Stimulated activated CD8-positive, alpha-beta memory T cell treated with anti-CD3 and anti-CD28 coated beads, Interleukin-4, amount 100 ng/mL, for 4 hours (primary cell): ENCODE results near the gene NR5A1.

Experiments
- DNase-seq, 2 donors: peaks; one replicate each; pipeline ENCODE4 v3.0.0-alpha.2; 2020; ENCODE audit warnings: low read depth in 2 of 2, low spot score in 1 of 2

NR5A1 gene

DNA sequence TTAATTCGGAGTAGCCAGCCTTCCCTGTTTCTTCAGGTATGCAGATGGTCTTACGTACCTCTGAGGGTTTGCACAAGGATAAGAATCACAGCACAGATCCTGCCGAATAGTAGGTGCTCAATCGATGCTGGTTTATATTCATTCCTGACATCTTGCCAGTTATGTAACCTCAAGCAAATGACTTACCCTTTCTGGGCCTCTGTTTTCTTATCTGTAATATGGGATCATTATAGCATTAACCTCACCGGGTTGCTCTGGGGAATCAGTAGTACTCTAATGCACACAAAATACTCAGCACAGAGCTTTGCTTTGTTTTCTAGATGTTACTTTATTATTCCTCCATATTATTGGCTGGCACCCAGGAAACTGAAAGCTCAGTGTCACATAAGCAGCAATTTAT is 7.7 kb upstream of the NR5A1 start:
- DNase-seq: no peak

- DNase-seq: no peak
These were observed 6.9 kb upstream of the NR5A1 start for GRCh38 chr9:124514125-124514524.

DNA sequence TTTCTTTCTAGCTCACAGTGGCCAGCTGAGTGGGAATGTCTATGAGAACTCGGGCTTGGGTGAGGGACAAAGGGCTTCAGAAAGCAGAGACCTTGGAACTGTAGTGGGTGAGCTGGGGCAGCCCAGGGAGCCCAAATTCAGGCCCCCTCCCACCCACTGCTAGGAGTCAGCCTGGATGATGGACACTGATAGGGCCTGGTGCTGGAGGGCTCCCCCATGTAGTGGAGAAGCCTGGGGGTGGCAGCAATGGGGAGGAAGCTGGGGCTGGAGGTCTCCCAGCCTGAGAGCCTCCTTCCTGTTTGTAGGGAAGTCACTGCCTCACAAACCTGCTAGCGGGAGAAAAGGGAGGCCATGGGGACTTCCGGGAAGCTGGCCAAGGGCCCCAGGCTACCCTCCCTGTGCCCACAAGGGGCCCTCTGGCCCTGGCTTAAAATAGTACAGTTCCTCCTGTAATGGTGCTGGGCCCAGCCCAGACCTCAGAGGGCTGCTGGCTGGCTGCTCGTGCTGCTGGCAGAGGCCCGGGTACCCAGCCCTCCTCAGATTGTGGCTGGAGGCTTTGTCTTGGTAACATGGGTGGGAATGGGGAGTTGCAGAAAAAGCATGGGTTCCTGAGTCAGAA is 6.3 kb upstream of the NR5A1 start:
- no peak for DNase-seq

GRCh38 chr9:124512806-124513204 is 5.6 kb upstream of the NR5A1 start:
- no peak for DNase-seq

GRCh38 chr9:124511891-124512805 is 4.9 kb upstream of the NR5A1 start:
- no peak for DNase-seq

DNA sequence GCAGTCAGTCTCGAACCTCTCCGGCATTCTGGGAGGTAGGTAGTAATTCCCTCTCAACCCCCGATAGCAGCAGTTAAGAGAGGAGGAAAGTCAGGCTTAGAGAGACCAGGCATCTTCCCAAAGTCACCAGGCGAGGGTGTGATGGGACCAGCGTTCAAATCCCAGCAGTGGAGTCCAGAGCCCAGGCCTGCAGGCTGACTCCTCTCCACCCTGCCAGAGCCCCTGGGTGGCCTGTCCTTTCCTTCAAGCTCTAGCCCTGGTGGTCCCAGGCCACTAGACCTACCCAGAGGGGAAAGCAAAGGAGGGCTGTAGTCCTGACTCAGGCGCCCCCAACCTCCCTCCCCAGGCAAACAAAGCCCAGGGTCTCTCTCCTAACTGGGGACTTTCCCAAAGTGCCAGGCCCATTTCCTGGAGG is 4.2 kb upstream of the NR5A1 start:
- DNase-seq: no peak

GRCh38 chr9:124510650-124511425 is 3.6 kb upstream of the NR5A1 start:
- DNase-seq: no peak

GRCh38 chr9:124507880-124508423 is 753 bp upstream of the NR5A1 start:
- no peak for DNase-seq

DNA sequence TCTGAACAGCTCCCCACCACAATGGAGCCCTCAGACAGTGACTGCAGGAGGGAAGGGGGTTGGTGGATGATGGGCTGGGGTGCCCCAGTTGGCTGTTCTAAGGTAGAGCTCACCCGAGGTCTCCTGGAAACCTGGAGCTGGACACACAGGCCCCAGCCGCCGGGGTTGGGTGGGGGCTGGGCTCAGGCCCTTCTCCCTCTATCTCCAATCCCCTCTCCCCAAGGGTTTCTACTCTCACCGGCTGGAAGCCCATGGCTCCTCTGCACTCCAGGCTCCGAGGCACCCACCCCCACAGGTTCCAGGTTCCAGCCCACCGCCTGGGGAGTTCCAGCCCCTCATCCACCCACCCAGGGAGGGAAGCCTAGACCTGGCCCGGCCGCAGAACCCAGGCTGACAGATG is 766 bp downstream of the NR5A1 start:
- no peak for DNase-seq

DNA sequence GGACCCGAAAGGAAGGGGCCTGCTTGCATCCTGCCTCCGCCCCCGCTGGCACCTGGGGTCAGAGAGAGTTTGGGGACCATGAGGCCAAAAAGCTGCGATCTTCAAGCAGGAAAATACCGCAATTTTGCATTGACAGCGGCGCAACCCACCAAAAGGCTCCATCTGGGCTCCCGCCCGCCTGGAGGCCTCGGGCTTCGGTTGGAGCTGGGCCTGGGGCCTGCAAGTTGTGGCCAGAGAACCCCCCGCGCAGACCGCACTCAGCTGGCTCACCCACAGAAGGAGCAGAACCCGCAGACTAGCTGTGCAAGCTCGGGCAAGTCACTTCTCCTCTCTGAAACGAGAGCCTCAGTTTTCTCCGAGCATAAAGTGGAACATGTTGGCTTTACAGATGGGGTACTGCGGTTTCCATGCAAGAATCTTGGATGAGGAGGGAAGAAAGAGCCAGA is 1.3 kb downstream of the NR5A1 start:
- DNase-seq: no peak

GRCh38 chr9:124505006-124505900 is 1.9 kb downstream of the NR5A1 start:
- no peak for DNase-seq

DNA sequence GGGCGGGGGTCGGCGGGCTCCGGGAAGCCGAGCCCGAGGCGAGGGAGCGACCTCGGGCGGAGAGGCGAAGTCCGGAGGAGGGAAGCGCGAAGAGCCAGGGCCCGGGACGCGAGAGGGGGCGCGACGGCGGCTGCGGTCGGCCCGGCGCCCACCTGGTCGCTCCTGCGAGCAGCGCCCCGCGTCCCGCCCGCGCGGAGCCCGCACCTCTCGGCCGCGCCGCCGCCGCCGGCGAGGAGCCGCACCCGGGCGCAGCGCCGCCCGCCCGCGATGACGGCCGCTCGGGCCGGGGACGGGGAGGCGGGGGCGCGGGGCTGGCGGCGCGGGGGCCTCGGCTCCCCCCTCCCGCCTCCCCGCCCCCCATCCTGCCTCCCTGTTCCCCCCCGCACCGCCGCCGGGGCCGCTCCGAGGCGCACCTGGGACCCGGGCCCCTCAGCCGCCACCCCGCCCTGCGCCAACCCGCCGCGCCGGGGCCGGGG is 2.6 kb downstream of the NR5A1 start:
- DNase-seq: no peak

- no peak for DNase-seq
These were observed 3.3 kb downstream of the NR5A1 start for GRCh38 chr9:124503713-124504529.

DNA sequence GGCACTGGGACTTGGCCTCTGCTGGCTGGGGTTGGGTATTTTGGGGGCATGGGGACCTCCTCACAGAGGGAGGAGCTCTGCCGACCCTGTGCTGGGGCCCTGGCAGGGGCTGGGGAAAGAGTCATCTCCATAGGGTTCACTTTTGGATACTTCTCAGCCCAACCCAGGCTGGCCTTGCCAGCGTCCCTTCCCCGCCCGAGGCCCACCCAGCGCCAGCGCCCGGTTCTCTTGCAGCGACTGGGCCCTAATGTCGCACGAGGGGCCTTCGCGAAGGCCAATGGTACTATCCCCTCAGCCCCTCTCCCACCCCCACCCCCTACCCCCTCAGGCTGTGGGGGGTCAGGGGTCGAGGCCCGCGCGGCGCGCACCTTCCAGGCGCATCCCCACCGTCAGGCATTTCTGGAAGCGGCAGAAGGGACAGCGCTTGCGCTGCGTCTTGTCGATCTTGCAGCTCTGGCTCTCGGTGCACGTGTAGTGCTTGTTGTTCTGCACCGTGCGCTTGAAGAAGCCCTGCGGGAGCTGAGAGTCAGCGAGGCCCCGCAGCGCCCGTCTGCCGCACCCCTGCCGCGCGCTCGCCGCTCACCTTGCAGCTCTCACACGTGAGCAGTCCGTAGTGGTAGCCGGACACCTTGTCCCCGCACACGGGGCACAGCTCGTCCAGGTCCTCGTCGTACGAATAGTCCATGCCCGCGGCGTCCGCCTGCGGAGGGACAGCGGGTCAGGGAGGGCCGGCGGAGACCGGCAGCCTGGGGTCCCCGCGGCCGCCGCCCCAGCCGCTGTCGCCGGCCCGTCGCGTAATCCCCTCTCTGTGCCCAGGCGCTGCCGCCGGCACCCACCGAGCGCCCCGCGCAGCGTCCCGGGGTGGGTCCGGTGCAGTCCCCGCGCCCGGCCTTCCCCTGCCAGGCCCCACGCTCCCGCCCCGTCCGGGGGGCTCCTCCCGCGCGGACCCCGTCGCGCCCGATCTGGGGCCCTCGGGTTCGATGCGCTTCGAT is 4.2 kb downstream of the NR5A1 start:
- no peak for DNase-seq

GRCh38 chr9:124501771-124502320 is 5.4 kb downstream of the NR5A1 start:
- DNase-seq: no peak

GRCh38 chr9:124500796-124501611 is 6.2 kb downstream of the NR5A1 start:
- DNase-seq: no peak
